ENCODE results near the gene CLASP2. TPM values are rescaled to one million over a fixed set of nuclear protein-coding genes. Genes with fewer than 3 reads are reported as not detected.

Gene CLASP2
- total RNA-seq, 1 donor from 2014 or later = 69.2 TPM

DNA sequence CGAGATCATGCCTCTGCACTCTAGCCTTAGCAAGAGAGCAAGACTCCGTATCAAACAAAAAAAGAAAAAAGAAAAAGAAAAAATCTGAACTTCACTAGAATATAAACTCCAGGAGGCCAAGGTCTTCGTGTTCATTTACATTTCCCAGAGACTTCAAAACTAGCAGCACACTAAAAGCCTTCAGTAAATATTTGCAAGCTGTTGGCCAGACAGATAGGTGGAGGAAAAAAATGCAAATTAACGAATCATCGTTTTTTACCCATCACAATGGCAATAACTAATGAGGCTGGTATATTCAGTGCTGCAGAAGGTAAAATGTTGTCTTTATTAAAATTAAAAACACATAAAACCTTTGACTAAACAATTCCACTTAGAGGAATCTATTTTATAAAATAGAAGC, 80.6 kb downstream of the CLASP2 start:
- no peak for TF ChIP-seq CTCF (conservative IDR thresholded peaks at IDR 0.05)
- no peaks in the 10 kb centered on the region for H3K4me1 Mint-ChIP-seq
- no peaks in the 10 kb centered on the region for H3K36me3 Mint-ChIP-seq (ENCODE audit: low read depth)
- H3K27ac Mint-ChIP-seq (ENCODE audit: unreplicated experiment) = no peak overlapping the region
- no peaks in the 10 kb centered on the region for H3K9me3 Mint-ChIP-seq
- no peaks in the 10 kb centered on the region for H3K27me3 Mint-ChIP-seq (ENCODE audit: low read depth)
- H3K4me3 Mint-ChIP-seq = no peak overlapping the region
- no peak for DNase-seq (ENCODE audit: low read depth, low spot score)

- Mint-ChIP-seq H3K4me3 (no peak overlapping the region), H3K36me3 (ENCODE audit: low read depth) (no peaks in the 10 kb centered on the region), H3K27ac (ENCODE audit: unreplicated experiment) (no peak overlapping the region), H3K9me3 (no peaks in the 10 kb centered on the region), H3K4me1 (no peaks in the 10 kb centered on the region), H3K27me3 (ENCODE audit: low read depth) (no peaks in the 10 kb centered on the region)
- TF ChIP-seq CTCF (conservative IDR thresholded peaks at IDR 0.05) = peak; percentile 78
- no peak for DNase-seq (ENCODE audit: low read depth, low spot score)
Observed at GRCh38 chr3:33636125-33636850, 81.8 kb downstream of the CLASP2 start.

- Mint-ChIP-seq H3K36me3 (ENCODE audit: low read depth) (no peaks in the 10 kb centered on the region), H3K27ac (ENCODE audit: unreplicated experiment) (no peak overlapping the region), H3K4me1 (no peaks in the 10 kb centered on the region), H3K4me3 (no peak overlapping the region), H3K9me3 (no peaks in the 10 kb centered on the region), H3K27me3 (ENCODE audit: low read depth) (no peaks in the 10 kb centered on the region)
- TF ChIP-seq CTCF (conservative IDR thresholded peaks at IDR 0.05) = no peak
- no peak for DNase-seq (ENCODE audit: low read depth, low spot score)
Observed at GRCh38 chr3:33634262-33634661, 83.8 kb downstream of the CLASP2 start.

- Mint-ChIP-seq H3K27ac (ENCODE audit: unreplicated experiment) (no peak overlapping the region), H3K9me3 (no peaks in the 10 kb centered on the region), H3K4me1 (no peaks in the 10 kb centered on the region), H3K36me3 (ENCODE audit: low read depth) (no peaks in the 10 kb centered on the region), H3K27me3 (ENCODE audit: low read depth) (no peaks in the 10 kb centered on the region), H3K4me3 (no peak overlapping the region)
- DNase-seq (ENCODE audit: low read depth, low spot score) = no peak
- TF ChIP-seq CTCF (conservative IDR thresholded peaks at IDR 0.05) = no peak
Observed at GRCh38 chr3:33629219-33629618, 88.8 kb downstream of the CLASP2 start.

- H3K36me3 Mint-ChIP-seq (ENCODE audit: low read depth) = peaks cover 5% of the 10 kb centered on the region
- no peaks in the 10 kb centered on the region for H3K9me3 Mint-ChIP-seq
- no peak overlapping the region for H3K4me3 Mint-ChIP-seq
- no peak for TF ChIP-seq CTCF (conservative IDR thresholded peaks at IDR 0.05)
- no peak for DNase-seq (ENCODE audit: low read depth, low spot score)
- H3K27ac Mint-ChIP-seq (ENCODE audit: unreplicated experiment) = no peak overlapping the region
- H3K4me1 Mint-ChIP-seq = no peaks in the 10 kb centered on the region
- H3K27me3 Mint-ChIP-seq (ENCODE audit: low read depth) = no peaks in the 10 kb centered on the region
Observed at GRCh38 chr3:33624756-33625155, 93.3 kb downstream of the CLASP2 start.
